OCI-LY1 (cell line): Measurements from ENCODE around the gene LDLRAD4.

ENCODE experiments used
- CTCF ChIP-seq: fragments of 200-600 bp; sonication (generic), shearing (Covaris generic); IDR thresholded peaks from 2 replicates; pipeline ENCODE4 v1.5.1; 2017; ENCODE audit warnings: mild to moderate bottlenecking, antibody characterized with exemption, low read length, moderate library complexity, mixed read lengths
- EZH2 ChIP-seq: fragments of 200-600 bp; sonication (generic), shearing (Covaris generic); IDR thresholded peaks from 2 replicates; pipeline ENCODE4 v1.8.0; 2017; ENCODE audit warnings: borderline replicate concordance, mixed run types, mild to moderate bottlenecking, antibody characterized with exemption, low read length, moderate library complexity, mixed read lengths

- no peak for TF ChIP-seq CTCF
- TF ChIP-seq EZH2 = no peak
Observed at GRCh38 chr18:13597068-13597467, 378.5 kb downstream of the LDLRAD4 start.
